GM19023 (cell line): ENCODE data around the gene RNF121.

Experiments used
- ATAC-seq: cut with Tn5 transposase; IDR thresholded peaks from one replicate; pipeline ENCODE4 v1.9.1; 2021; ENCODE audit warnings: mild to moderate bottlenecking, moderate library complexity; ENCODE audit not compliant: unreplicated experiment

RNF121 gene

DNA sequence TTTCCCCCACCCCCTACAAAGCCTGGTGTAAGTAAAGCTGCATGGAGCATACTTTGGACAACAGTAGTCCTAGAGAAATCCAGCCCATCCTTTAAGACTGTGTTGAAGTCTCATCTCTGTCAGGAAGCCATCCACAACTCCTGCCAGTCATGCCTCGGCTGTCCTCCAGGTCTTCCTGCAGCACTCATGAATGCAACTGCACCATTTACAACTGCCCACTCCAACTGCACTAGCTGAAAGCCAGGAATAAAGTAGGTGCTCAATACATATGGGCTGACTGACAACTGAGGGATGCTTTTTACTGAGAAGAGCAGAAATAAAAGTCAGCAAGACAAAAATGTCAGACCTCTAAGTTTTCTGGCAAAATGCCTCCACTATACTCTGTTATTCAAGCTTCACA, 97.2 kb downstream of the RNF121 start:
- no peak for ATAC-seq

DNA sequence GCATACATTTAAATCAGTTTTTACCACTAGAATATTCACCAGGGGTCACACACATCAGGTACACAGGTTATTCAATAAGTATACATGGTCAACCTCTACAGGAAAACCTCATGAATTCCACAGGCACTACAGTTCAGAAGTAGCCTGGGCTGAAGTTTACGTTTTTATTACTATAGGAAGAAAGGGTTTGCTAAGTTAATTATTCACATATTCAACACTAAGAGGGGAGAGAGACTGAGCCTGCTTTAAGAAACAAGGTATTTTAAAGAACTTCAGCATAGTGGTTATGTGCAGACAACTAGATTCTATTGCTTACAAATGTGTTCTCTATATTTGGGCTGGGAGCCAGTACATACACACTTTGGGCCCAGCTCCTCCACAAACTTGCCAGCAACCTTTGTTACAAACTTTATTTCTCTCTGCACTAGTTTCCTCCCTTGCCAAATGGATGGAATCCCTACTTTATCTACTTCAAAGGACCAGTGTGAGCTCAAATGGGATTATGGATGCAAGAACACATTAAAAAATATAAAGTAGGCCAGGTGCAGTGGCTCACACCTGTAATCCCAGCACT, 101.7 kb downstream of the RNF121 start:
- no peak for ATAC-seq

DNA sequence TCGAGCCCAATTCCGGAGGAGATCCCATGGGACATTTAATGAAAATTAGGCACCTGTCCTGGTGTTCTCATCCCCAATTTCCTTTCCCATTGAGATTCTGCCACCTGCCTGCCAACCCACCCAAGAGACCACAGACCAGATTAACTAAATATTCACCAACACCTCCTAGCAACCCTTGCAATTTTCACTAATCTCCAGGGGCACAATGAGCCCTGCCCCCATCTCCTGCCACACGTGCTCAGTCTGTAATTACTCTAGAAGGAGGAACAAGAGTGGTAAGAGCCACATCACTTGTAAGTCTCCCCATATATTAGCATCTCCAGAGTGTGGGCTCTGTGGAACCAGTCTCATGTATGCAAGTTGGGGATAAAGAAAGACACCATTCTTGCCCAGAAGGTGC, 107.8 kb downstream of the RNF121 start:
- no peak for ATAC-seq

DNA sequence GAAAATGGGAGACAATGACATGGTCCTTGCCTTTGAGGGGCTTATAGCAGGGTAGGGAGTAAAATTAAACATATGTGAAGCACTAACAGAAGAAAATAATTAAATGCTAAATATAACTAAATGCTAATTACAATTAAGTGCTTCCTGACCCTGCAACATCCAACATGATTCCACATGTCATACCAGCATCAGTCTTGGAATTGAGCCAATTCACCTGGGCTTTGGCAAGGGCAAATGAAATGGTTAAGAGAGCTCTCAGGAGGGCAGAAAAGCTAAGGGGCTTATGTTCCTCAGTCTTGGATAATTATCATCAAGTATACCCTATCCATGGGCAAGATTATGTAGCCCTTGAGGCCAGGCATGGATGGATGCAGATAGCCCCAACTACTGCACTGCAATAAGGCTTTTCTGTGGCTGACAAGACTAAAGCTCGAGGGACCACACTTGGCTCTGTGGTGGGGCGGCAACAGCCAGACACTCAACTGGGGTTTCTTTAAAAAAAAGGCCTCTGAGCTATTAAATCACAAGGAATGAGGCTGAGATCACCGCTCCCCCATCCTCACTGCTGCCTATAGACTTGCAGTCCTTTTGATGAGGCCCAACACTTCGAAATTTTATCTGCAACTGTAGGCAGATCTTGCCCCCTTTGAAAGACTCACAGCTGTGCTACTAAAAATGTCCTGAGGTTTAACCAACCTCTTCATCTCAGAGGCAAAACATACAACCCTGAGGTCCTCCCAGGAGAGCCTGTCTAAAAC, 108.9 kb downstream of the RNF121 start:
- ATAC-seq, result no peak

DNA sequence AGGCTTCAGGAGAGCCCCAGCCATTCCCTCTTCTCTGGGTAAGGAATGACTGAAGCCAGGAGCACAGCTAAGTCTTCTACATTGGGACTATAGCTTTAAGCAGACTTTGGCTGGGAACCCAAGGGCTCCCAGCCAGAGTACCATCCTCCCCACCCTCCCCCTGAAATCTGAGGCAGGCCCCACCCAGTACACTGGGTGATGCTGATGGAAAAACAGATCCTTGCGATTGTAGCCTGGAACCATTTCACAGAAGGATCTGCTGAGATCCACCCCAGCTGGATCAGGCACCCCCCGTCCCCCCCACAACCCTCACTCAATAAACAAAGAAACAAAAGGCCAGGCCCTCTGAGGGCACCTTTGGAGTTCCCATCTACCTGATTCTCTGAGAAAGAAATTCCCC, 109.6 kb downstream of the RNF121 start:
- ATAC-seq, result no peak

DNA sequence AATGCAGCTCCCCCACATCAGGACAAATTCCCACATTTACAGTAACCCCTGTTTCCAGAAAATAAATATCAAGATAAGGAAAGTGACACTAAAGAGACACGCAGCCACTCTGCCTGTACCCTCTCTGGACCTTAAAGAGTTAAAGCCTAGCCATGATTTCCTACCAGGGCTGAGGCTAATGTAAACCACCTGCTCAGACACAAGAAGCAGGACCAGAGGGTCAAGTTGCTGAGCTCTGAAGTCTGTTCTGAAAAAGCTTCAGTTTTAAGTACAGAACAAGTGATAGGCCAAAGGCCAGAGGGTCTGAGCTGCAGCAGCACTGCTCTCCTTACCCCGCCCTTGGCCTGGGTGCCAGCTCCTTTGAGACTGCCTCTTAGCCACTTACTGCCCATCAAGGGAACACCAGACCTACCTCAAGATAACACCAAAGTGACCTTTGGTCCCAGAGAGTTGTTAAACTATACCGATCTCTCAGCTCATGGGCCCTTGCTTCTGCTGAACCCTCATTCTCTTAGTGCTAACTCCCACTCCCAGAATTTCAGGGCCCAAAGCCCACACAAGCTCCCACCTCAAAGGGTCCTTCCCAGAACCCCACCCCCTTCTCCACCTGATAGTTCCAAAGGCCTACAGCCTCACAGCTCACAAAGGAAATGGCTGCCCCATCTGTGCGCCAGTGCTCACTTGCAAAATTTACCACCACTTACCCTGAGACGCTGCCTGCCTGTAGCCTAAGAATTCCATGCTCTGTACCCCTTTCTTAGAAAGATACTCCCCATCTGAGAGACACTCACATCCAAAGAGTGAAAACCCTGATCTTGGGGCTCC, 110.4 kb downstream of the RNF121 start:
- ATAC-seq, result no peak

DNA sequence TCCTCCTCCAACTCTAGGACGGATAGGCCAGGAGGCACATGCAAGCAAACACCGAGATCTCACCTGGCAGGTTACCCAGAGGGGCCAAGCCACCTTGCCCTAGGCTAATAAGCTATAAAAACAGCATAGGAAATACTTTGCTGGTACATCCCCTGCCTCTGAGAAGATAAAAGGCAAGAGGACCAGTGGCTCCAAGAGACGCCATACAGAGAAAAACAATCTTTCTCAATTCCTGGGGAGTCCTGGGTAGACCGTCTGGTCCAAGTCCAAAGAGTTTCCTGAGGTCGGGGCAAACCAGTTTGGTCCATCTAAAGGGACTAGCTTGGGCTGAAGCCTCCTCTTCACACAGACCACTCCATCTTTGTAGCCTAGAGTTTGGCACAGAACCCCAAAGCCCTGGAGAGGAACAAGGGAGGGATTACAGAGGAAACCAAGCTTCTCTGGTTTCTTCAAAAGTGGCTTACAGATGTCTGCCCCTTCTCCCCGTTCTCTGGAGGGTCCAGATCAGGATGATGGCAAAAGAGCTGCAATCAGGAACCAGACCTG, 111.1 kb downstream of the RNF121 start:
- ATAC-seq, result no peak

DNA sequence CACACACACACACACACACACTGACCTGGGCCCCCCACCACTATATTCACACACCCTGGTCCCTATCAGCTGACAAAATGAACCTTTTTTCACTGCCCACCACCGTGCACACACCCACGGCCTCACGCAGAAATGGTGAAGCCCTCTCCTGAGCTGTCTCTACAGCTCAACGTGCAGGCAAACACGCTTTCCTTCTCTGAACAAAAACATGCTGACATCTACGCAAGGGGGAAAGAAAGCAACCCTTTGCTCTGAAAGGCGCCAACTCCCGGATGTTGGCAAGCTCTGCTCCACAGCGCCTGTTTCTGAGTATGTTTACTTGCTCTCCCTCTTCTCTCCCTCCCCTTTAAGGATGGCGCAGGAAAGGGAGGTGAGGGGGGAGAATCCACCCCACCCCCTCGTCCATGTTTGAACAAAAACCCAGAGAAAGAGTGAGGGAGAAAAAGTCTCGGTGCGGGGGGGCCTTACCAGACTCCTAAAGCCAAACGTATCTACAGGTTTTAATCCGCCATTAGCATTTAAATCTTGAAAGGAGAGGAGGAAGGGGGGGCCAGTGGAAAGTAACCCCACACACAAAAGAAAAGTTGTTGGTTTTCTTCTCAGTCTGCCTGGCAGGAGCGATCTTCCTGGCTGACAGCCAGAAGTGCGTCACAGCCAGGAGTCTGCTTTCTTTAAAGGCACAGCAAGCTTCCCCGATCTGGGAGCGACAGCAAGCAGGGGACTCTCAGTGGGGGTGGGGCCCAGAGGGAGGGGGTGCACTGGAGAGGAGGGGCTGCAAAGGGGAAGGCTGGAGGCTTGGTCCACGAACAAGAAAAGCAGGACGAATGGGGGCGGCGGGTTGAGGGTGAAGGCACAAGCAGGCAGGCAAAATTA, 111.9 kb downstream of the RNF121 start:
- ATAC-seq, result no peak

DNA sequence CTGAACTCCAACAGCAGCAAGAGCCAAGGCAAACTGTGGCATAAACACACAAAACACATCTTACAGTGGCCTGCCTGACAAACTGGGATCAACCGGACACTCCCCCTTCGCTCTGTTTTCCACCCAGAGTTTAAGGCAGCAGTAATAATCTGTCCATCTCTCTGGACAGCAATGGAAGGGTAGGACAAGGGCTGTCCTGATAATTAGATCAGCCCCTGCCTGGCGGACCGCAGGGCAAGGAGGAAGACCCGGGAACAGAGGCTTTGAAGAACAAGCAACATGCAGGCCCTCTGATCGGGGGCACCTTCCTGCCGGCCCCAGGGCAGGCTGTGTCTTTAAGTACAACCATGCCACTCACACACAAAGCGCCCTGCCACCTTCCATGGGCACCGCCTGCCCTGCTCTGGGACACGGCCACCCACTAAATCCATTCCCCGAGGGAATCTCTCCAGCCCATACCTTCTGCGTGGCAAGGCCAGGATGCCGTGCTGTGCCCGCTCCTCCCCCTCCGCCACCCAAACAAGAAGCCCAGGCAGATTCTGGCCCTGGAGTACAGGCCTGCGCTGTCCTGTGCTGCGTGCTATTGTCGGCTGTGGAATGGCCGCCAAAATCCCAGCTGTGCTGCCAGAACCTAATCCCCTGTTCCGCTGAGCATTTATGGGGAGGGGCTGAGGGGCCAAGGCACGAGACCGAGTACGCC, 112.7 kb downstream of the RNF121 start:
- no peak for ATAC-seq

DNA sequence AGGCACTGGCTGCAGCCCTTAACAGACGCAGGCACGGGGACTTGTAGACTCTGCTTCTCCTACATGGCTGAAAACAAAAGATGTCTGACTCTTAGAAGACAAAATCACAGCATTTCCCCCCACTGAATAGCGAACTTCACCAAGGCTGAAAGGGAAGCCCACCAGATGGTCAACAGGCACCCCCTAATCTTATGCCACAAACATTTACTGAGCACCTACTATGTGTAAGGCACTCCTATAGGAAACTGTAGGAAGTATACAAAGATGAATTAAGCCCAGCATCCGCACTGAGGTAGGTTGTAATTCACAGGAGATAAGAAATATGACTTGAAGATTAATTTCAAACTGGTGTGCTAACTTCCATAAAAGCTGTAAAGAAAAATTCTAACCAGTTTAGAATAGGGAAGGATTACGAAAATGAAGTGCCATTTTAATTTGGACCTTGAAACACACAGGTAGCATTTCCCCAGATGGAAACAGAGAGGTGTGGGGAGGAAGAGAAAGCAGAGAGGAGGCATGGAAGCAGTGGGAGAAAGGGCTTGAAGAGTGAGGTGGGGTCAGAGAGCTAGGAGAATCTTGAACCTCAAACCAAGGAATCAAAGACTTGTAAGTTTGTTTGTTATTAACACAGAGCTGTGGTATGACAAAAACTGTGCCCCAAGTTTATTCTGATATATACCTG, 113.4 kb downstream of the RNF121 start:
- ATAC-seq, result no peak

DNA sequence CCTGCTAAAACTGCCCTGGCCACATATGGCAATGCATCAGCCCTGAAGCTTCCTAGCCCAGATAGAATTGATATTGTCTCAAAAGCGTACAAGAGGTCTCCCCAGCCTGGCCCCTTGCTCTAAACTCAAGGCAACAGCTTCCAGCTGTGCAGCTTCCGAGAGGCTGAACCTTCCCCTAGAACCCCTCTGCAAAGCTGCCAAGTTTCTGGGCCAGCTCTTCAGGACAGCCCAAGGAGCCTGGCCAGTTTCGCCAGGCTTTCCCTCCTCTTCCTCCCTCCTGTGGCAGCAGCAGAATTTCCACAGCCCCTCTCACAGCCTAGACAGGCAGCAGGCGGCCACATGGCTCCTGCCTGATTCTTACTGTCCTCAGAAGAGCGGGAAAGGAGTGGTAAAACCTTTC, 117.0 kb downstream of the RNF121 start:
- ATAC-seq, result no peak
